MCF 10A (cell line): ENCODE measurements around the gene CP. TPM values are rescaled to one million over a fixed set of nuclear protein-coding genes. Genes with fewer than 3 reads are reported as not detected.
A peak's percentile ranks its signal among the peaks of the same experiment; 100 is the strongest.

Experiments
- Bru-seq: library from RNA; stranded (reverse); fragments of 400-500 nt; gene quantifications from one replicate; lab custom pipeline; 2021; lab: Mats Ljungman, UMichigan
- BruChase-seq, 2 experiments: library from RNA; stranded (reverse); fragments of 400-500 nt; gene quantifications; one replicate each; lab custom pipeline; 2021; lab: Mats Ljungman, UMichigan
- BruUV-seq: library from RNA; stranded (reverse); fragments of 400-500 nt; replicated peaks from 2 replicates; lab custom pipeline; 2021; lab: Mats Ljungman, UMichigan
- CTCF ChIA-PET: fragments of 300-600 bp; sonication (Branson Sonifier 250); formaldehyde crosslinking; extraction: SDS; loops from one replicate; lab custom pipeline; 2021; ENCODE audit warnings: antibody characterized with exemption, inconsistent platforms; lab: Yijun Ruan, JAX
- POLR2A ChIA-PET: fragments of 300-600, 350-650 bp; sonication (Branson Sonifier 250); formaldehyde crosslinking; extraction: SDS; loops from one replicate; lab custom pipeline; 2020; ENCODE audit warnings: antibody characterized with exemption, inconsistent platforms; lab: Yijun Ruan, JAX
- DNase-seq: peaks from one replicate; pipeline ENCODE4 v3.0.0-alpha.2; 2018; ENCODE audit not compliant: unreplicated experiment
- H3K27ac Mint-ChIP-seq: one replicate; pipeline ENCODE4 v1.8.0; 2022; ENCODE audit warnings: mild to moderate bottlenecking, low read depth, mixed read lengths; ENCODE audit not compliant: unreplicated experiment
- H3K27me3 Mint-ChIP-seq: one replicate; pipeline ENCODE4 v1.8.0; 2022; ENCODE audit warnings: mixed read lengths; ENCODE audit not compliant: insufficient read depth, unreplicated experiment
- H3K36me3 Mint-ChIP-seq: one replicate; pipeline ENCODE4 v1.8.0; 2022; ENCODE audit warnings: mild to moderate bottlenecking, moderate library complexity, mixed read lengths; ENCODE audit not compliant: insufficient read depth, unreplicated experiment
- H3K4me1 Mint-ChIP-seq: one replicate; pipeline ENCODE4 v1.8.0; 2022; ENCODE audit warnings: mixed read lengths; ENCODE audit not compliant: insufficient read depth, unreplicated experiment
- H3K4me3 Mint-ChIP-seq: one replicate; pipeline ENCODE4 v1.8.0; 2022; ENCODE audit warnings: mild to moderate bottlenecking, moderate library complexity, mixed read lengths; ENCODE audit not compliant: unreplicated experiment
- H3K9me3 Mint-ChIP-seq: one replicate; pipeline ENCODE4 v1.8.0; 2022; ENCODE audit warnings: mixed read lengths; ENCODE audit not compliant: unreplicated experiment
- intact Hi-C: fragments of 100-400 bp; cut with micrococcal nuclease; formaldehyde crosslinking; loops from 2 replicates; pipeline ENCODE4 v1.14.1; 2022
- long read RNA-seq: library from polyadenylated mRNA; stranded (forward); transcript quantifications from one replicate; pipeline ENCODE4 v2.0.0, GENCODE V29; 2022
- total RNA-seq: library from RNA; stranded (reverse); gene quantifications from 2 replicates; pipeline ENCODE4 v1.2.3, GENCODE V29; 2022
- TF ChIP-seq, protein P1 (sequence below): fragments of 200-600 bp; IDR thresholded peaks from one replicate; pipeline ENCODE4 v1.8.0; 2022; ENCODE audit warnings: antibody characterized with exemption, mild to moderate bottlenecking; ENCODE audit not compliant: unreplicated experiment

CP gene
- total RNA-seq: 0.37 TPM in 1 of 2 replicates, not detected in the other
- not detected for Bru-seq, nascent RNA
- percentile 4 among the genes with signal in this experiment for BruChase-seq, experiment 1, labeled RNA remaining after a 6-hour chase
- BruChase-seq, experiment 2, labeled RNA remaining after a 2-hour chase: percentile 9 among the genes with signal in this experiment
- long read RNA-seq, partial matches to known transcripts: 1 of 1 reads
- long read RNA-seq, other reads (novel, unspliced or antisense): 0 of 1 reads

DNA sequence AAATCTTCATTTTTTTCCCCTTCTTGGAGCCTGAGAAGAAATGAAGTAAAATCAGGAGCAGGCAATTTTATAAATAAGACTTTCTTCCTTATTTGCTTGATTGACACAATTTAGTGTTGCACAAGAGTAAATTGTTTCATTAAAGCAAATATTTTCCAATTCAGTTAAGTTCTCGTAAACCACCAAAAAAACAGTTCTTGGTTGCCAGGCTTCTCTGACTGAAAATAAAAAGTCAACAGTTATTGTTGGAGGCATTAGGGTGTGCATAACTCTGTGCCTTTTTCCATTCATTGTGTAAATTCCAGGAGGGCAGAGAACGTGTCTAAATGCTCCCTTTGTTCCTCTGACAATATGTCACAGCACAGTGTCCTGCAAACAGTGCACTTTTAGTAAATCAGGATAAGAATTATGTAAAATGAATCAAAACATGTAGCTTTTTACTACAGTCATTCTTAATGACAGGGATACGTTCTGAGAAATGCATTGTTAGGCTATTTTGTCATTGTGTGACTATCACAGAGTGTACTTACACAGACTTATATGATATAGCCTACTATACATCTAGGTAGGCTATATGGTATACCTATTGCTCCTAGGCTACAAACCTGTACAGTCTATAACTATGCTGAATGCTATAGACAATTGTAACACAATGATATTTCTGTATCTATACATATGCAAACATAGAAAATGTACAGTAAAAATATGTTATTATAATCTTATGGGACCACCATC is at the start of gene CP:
Gene CP (minus strand): TSS at position 47 of the 735 bp plus-strand sequence. CDS start 37 bp downstream, at position 10.
- ChIA-PET CTCF (interaction anchor here (0.7 to 1.4 kb wide), 2 partner anchors 13 to 102 kb away, joined by 5 to 6 read pairs; no protein-coding TSS in a partner anchor), POLR2A (interaction anchor here (1.0 to 1.9 kb wide), 2 partner anchors 15 to 30 kb away, joined by 3 to 7 read pairs; no protein-coding TSS in a partner anchor)
- Mint-ChIP-seq H3K9me3 (no peaks in the 10 kb centered on the region), H3K4me3 (no peak within 1 kb of the TSS), H3K27ac (no peak within 1 kb of the TSS), H3K27me3 (no peaks in the 10 kb centered on the region), H3K4me1 (peaks cover 18% of the 10 kb centered on the region), H3K36me3 (no peaks in the 10 kb centered on the region)
- intact Hi-C loops: no loop called here
- TF ChIP-seq, protein P1, sequence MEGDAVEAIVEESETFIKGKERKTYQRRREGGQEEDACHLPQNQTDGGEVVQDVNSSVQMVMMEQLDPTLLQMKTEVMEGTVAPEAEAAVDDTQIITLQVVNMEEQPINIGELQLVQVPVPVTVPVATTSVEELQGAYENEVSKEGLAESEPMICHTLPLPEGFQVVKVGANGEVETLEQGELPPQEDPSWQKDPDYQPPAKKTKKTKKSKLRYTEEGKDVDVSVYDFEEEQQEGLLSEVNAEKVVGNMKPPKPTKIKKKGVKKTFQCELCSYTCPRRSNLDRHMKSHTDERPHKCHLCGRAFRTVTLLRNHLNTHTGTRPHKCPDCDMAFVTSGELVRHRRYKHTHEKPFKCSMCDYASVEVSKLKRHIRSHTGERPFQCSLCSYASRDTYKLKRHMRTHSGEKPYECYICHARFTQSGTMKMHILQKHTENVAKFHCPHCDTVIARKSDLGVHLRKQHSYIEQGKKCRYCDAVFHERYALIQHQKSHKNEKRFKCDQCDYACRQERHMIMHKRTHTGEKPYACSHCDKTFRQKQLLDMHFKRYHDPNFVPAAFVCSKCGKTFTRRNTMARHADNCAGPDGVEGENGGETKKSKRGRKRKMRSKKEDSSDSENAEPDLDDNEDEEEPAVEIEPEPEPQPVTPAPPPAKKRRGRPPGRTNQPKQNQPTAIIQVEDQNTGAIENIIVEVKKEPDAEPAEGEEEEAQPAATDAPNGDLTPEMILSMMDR: no peak
- no peak for DNase-seq
- no TSS peak for BruUV-seq

DNA sequence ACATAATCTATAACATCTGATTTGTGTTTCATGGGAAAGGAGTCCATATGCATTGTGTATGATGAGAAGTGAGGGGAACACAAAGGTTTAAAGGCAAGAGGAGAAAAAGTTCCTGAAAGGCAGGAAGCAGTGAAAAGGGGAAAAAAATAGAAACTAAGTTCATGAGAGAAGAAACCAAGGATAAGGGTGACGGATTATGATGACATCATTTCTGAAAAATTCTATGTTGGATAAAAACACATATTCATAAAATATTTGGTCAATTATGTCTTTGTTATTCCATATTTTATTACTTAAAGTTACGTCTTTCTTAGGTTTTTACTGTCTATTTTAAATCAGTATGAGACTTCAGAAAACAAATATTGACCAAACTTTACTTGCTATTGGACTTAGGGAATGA is 48.6 kb upstream of the CP start:
- Mint-ChIP-seq H3K4me1 (peaks cover 5% of the 10 kb centered on the region), H3K27ac (no peak overlapping the region), H3K4me3 (no peak overlapping the region), H3K27me3 (no peaks in the 10 kb centered on the region), H3K9me3 (no peaks in the 10 kb centered on the region), H3K36me3 (no peaks in the 10 kb centered on the region)
- ChIA-PET CTCF (interaction anchor here (2.6 kb wide), 1 partner anchor 140 kb away, joined by 12 read pairs; the partner anchor contains the start of gene HPS3), POLR2A (interaction anchor here (0.8 kb wide), 1 partner anchor 90 kb away, joined by 3 read pairs; no protein-coding TSS in a partner anchor)
- intact Hi-C loops: no loop called here
- no TSS peak for BruUV-seq
- TF ChIP-seq, protein P1: no peak
- DNase-seq: no peak

DNA sequence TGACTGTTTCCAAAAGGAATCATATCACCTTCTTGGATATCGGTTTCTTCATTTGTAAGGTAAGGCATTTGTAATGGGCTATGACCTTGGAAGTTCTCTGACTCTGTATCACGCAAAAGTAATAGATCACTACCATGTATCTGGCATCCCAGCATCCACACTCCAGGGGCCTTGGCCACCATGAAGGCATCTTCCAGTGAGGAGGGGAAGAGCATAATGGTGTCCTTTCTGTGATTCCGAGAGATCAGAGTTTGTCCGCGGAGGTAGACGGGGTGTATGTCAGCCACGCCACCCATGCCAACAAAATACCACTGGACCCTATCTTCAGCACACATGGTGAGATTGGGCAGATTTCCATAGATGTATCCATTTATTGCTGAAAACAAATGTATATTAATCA is 48.1 kb upstream of the CP start:
- H3K27me3 Mint-ChIP-seq: no peaks in the 10 kb centered on the region
- ChIA-PET POLR2A (no interaction called here), CTCF (interaction anchor here (0.6 to 0.9 kb wide), 2 partner anchors 14 to 154 kb away, joined by 3 to 5 read pairs; no protein-coding TSS in a partner anchor)
- H3K4me1 Mint-ChIP-seq: peaks cover 5% of the 10 kb centered on the region
- BruUV-seq: no TSS peak
- TF ChIP-seq, protein P1: no peak
- DNase-seq: no peak
- H3K4me3 Mint-ChIP-seq: no peak overlapping the region
- no peak overlapping the region for H3K27ac Mint-ChIP-seq
- intact Hi-C loops: no loop called here
- no peaks in the 10 kb centered on the region for H3K36me3 Mint-ChIP-seq
- no peaks in the 10 kb centered on the region for H3K9me3 Mint-ChIP-seq

DNA sequence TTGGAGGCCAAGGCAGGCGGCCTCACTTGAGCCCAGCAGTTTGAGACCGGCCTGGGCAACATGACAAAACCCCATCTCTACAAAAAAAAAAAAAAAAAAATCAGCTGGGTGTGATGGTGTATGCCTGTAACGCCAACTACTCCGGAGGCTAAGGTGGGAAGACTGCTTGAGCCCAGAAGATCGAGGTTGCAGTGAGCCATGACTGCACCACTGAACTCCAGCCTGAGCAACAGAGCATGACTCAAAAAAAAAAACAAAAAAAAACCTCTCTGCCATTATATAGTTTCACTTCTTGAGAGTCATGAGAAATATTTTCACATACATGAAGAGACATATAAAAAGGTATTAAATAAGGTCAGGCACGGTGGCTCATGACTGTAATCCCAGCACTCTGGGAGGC is 45.9 kb upstream of the CP start:
- ChIA-PET CTCF (interaction anchor here (2.0 kb wide), 1 partner anchor 148 kb away, joined by 21 read pairs; no protein-coding TSS in a partner anchor), POLR2A (interaction anchor here (1.3 kb wide), 1 partner anchor 137 kb away, joined by 5 read pairs; no protein-coding TSS in a partner anchor)
- no peak overlapping the region for H3K4me3 Mint-ChIP-seq
- no peak overlapping the region for H3K27ac Mint-ChIP-seq
- intact Hi-C loops: no loop called here
- H3K9me3 Mint-ChIP-seq: no peaks in the 10 kb centered on the region
- TF ChIP-seq, protein P1: no peak
- H3K27me3 Mint-ChIP-seq: no peaks in the 10 kb centered on the region
- no peaks in the 10 kb centered on the region for H3K36me3 Mint-ChIP-seq
- BruUV-seq: no TSS peak
- no peak for DNase-seq
- peaks cover 5% of the 10 kb centered on the region for H3K4me1 Mint-ChIP-seq
